Measurements from ENCODE around the gene NECAP2. TPM values are rescaled to one million over a fixed set of nuclear protein-coding genes. Genes with fewer than 3 reads are reported as not detected.

NECAP2 gene
- total and polyA plus RNA-seq, 9 donors: 36.2 to 60.4 (median 51.9) TPM

DNA sequence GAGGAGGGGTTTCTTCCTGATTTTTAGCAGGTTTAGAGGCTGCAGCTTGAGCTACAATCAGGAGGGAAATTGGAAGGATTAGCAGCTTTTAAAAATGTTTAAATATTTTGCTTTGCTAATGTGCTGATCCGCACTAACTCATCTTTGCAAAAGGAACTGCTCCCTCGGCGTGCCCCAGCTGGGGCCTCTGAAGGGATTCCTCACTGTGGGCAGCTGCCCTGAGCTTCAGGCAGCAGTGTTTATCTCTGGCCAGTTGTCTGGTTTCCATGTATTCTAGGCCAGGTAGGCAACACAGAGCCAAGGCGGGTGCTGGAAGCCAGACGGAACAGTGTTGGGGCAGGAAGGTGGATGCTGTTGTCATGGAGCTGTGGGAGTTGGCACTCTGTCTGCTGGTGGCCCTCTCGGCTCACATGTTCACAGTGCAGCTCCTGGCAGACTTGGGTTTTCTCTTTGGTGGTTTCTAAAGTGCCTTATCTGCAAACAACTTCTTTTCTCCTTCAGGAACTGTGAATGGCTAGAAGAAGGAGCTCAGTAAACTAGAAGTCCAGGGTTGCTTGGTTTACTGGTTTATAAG is 18.9 kb downstream of the NECAP2 start:
- TF ChIP-seq POLR2A (IDR thresholded peaks at IDR 0.05) (no peak), EP300 (IDR thresholded peaks at IDR 0.05) (no peak)
- TF ChIP-seq, protein P1, sequence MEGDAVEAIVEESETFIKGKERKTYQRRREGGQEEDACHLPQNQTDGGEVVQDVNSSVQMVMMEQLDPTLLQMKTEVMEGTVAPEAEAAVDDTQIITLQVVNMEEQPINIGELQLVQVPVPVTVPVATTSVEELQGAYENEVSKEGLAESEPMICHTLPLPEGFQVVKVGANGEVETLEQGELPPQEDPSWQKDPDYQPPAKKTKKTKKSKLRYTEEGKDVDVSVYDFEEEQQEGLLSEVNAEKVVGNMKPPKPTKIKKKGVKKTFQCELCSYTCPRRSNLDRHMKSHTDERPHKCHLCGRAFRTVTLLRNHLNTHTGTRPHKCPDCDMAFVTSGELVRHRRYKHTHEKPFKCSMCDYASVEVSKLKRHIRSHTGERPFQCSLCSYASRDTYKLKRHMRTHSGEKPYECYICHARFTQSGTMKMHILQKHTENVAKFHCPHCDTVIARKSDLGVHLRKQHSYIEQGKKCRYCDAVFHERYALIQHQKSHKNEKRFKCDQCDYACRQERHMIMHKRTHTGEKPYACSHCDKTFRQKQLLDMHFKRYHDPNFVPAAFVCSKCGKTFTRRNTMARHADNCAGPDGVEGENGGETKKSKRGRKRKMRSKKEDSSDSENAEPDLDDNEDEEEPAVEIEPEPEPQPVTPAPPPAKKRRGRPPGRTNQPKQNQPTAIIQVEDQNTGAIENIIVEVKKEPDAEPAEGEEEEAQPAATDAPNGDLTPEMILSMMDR (IDR thresholded peaks at IDR 0.05): no peak
- Histone ChIP-seq H3K36me3 (no peaks in the 10 kb centered on the region), H3K4me3 (no peak overlapping the region), H3K9me3 (no peaks in the 10 kb centered on the region), H3K4me1 (ENCODE audit: insufficient read depth) (peaks cover 8% of the 10 kb centered on the region), H3K27ac (peak overlapping the region in 1 of 2 donors; percentile 28), H3K27me3 (no peaks in the 10 kb centered on the region)
- DNase-seq: peak in 1 of 5 donors; percentile 31
- 67 to 88% (median 68%) methylated on average over 6 of the region's 6 CpGs for WGBS, 3 donors
- intact Hi-C loops (cut with DNase I): no loop called here

DNA sequence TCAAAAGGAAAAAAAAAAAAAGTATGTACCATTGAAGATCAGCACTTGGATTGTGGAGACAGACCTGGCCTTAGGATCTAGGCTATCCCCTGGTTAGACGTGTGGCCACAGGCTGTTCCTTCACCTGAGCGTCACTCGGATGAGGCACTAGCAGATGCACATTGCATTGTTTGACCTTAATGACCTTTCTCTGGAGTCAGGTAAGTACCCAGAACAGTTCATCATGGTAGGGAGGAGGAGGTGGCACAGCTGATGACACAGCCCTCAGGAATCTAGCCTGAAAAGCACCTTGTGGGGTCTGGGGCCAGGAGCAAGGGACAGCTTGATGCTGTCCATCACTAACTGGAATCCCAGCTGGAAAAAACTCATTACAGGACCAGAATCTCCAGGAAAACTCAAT is 21.2 kb downstream of the NECAP2 start:
- 86 to 94% (median 91%) methylated on average over 3 of the region's 3 CpGs for WGBS, 3 donors
- DNase-seq: peak in 1 of 5 donors; percentile 13
- Histone ChIP-seq H3K9me3 (no peaks in the 10 kb centered on the region), H3K27me3 (no peaks in the 10 kb centered on the region), H3K27ac (no peak overlapping the region), H3K4me1 (ENCODE audit: insufficient read depth) (peaks cover 6% of the 10 kb centered on the region), H3K4me3 (no peak overlapping the region), H3K36me3 (no peaks in the 10 kb centered on the region)
- intact Hi-C loops (cut with DNase I): no loop called here
- TF ChIP-seq EP300 (IDR thresholded peaks at IDR 0.05): no peak
- TF ChIP-seq, protein P1 (IDR thresholded peaks at IDR 0.05): no peak
- TF ChIP-seq POLR2A (IDR thresholded peaks at IDR 0.05): no peak

DNA sequence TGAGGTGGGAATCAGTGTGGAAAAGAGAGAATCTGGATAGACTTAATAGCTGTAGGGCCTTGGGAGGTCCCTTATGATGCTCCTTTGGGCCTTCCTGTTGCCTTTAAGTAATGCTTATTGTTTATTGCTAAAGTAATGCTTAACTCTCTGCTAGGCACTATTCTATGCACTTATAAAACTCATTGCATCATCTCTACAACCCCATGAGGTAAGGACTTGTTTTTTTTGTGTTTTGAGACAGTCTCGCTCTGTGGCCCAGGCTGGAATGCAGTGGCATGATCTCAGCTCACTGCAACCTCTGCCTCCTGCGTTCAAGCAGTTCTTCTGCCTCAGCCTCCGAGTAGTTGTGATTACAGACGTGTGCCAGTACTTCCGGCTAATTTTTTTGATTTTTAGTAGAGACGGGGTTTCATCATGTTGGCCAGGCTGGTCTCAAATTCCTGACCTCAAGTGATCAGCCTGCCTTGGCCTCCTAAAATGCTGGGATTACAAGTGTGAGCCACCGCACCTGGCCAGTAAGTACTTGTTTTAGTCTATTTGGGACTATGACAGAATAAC is 22.3 kb downstream of the NECAP2 start:
- TF ChIP-seq, protein P1 (IDR thresholded peaks at IDR 0.05): no peak
- no peak for TF ChIP-seq POLR2A (IDR thresholded peaks at IDR 0.05)
- no peak for TF ChIP-seq EP300 (IDR thresholded peaks at IDR 0.05)
- intact Hi-C loops (cut with DNase I): no loop called here
- no peak for DNase-seq
- H3K27me3 ChIP-seq: no peaks in the 10 kb centered on the region
- H3K4me1 ChIP-seq (ENCODE audit: insufficient read depth): no peaks in the 10 kb centered on the region
- H3K27ac ChIP-seq: no peak overlapping the region
- no peak overlapping the region for H3K4me3 ChIP-seq
- H3K36me3 ChIP-seq: no peaks in the 10 kb centered on the region
- H3K9me3 ChIP-seq: no peaks in the 10 kb centered on the region
- WGBS, 3 donors: 77 to 88% (median 85%) methylated on average over 7 of the region's 7 CpGs

DNA sequence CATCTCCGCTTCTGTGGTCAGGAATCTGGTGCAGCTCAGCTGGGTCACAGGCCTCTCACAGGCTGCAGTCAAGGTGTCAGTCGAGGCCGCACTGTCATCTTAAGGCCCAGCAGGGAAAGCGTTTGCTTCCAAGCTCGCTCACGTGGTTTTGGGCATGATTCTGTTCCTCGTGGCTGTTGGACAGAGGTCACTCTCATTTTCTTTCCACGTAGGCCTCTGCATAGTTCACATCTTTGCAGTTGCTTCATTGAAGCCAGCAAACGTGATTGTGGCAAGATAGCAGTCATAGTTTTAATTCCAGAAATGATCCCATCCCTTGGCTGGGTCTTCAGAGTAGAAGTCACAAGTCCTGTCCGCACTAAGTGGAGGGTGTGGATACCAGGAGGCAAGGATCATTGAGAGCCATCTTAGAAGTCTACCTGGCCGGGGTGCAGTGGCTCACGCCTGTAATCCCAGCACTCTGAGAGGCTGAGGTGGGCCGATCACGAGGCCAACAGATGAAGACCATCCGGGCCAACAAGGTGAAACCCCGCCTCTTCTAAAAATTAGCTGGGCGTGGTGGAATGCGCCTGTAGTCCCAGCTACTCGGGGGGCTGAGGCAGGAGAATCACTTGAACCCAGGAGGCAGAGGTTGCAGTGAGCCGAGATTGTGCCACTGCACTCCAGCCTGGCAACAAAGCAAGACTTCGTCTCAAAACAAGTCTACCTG is 24.5 kb downstream of the NECAP2 start:
- intact Hi-C loops (cut with DNase I): no loop called here
- no peak overlapping the region for H3K4me3 ChIP-seq
- TF ChIP-seq EP300 (IDR thresholded peaks at IDR 0.05) (no peak), POLR2A (IDR thresholded peaks at IDR 0.05) (no peak)
- TF ChIP-seq, protein P1 (IDR thresholded peaks at IDR 0.05): no peak
- no peaks in the 10 kb centered on the region for H3K27me3 ChIP-seq
- no peaks in the 10 kb centered on the region for H3K4me1 ChIP-seq (ENCODE audit: insufficient read depth)
- H3K27ac ChIP-seq: no peak overlapping the region
- H3K9me3 ChIP-seq: no peaks in the 10 kb centered on the region
- peak in 1 of 5 donors; percentile 25 for DNase-seq
- no peaks in the 10 kb centered on the region for H3K36me3 ChIP-seq
- 84 to 88% (median 86%) methylated on average over 21 of the region's 21 CpGs for WGBS, 3 donors

Data from ovary (tissue), 9 donors.